DMS79 (cell line): ENCODE results near the gene NEB.
"Not testable (repeated sequence)": the region's sequence is repeated elsewhere in the genome, so short reads cannot be mapped to it uniquely, and the experiment has no call there.

Experiments used
- DNase-seq: peaks from one replicate; lab custom pipeline; 2025; lab: John Stamatoyannopoulos, UW

NEB gene

GRCh38 chr2:151704480-151704961 is 29.8 kb downstream of the NEB start:
- not testable (repeated sequence) for DNase-seq

GRCh38 chr2:151698134-151698533 is 36.1 kb downstream of the NEB start:
- DNase-seq: not testable (repeated sequence)

GRCh38 chr2:151695778-151696177 is 38.5 kb downstream of the NEB start:
- DNase-seq: no peak

GRCh38 chr2:151691631-151692030 is 42.6 kb downstream of the NEB start:
- DNase-seq: no peak

GRCh38 chr2:151688719-151689118 is 45.6 kb downstream of the NEB start:
- no peak for DNase-seq

GRCh38 chr2:151682459-151683003 is 51.7 kb downstream of the NEB start:
- DNase-seq: no peak

GRCh38 chr2:151681051-151681450 is 53.2 kb downstream of the NEB start:
- DNase-seq: no peak

GRCh38 chr2:151679994-151680393 is 54.3 kb downstream of the NEB start:
- no peak for DNase-seq

- no peak for DNase-seq
These were observed 55.4 kb downstream of the NEB start for GRCh38 chr2:151678849-151679248.

- DNase-seq: no peak
These were observed 61.3 kb downstream of the NEB start for GRCh38 chr2:151673016-151673415.

GRCh38 chr2:151672277-151672676 is 62.0 kb downstream of the NEB start:
- DNase-seq: no peak

GRCh38 chr2:151670846-151671597 is 63.3 kb downstream of the NEB start:
- DNase-seq: no peak

- no peak for DNase-seq
These were observed 63.9 kb downstream of the NEB start for GRCh38 chr2:151670346-151670745.

- DNase-seq: no peak
These were observed 64.6 kb downstream of the NEB start for GRCh38 chr2:151669585-151670081.

GRCh38 chr2:151668737-151669136 is 65.5 kb downstream of the NEB start:
- no peak for DNase-seq

GRCh38 chr2:151665959-151666358 is 68.3 kb downstream of the NEB start:
- no peak for DNase-seq

- DNase-seq: no peak
These were observed 69.8 kb downstream of the NEB start for GRCh38 chr2:151664520-151664919.

- DNase-seq: no peak
These were observed 72.7 kb downstream of the NEB start for GRCh38 chr2:151661625-151662024.

GRCh38 chr2:151658081-151658480 is 76.2 kb downstream of the NEB start:
- DNase-seq: no peak

GRCh38 chr2:151657667-151658076 is 76.6 kb downstream of the NEB start:
- DNase-seq: no peak

GRCh38 chr2:151655663-151656398 is 78.4 kb downstream of the NEB start:
- no peak for DNase-seq

GRCh38 chr2:151654891-151655290 is 79.4 kb downstream of the NEB start:
- DNase-seq: no peak

GRCh38 chr2:151654085-151654484 is 80.2 kb downstream of the NEB start:
- no peak for DNase-seq
